ENCODE results near the gene RIC8A.
"Not testable (repeated sequence)": the region's sequence is repeated elsewhere in the genome, so short reads cannot be mapped to it uniquely, and the experiment has no call there.

The RIC8A gene

DNA sequence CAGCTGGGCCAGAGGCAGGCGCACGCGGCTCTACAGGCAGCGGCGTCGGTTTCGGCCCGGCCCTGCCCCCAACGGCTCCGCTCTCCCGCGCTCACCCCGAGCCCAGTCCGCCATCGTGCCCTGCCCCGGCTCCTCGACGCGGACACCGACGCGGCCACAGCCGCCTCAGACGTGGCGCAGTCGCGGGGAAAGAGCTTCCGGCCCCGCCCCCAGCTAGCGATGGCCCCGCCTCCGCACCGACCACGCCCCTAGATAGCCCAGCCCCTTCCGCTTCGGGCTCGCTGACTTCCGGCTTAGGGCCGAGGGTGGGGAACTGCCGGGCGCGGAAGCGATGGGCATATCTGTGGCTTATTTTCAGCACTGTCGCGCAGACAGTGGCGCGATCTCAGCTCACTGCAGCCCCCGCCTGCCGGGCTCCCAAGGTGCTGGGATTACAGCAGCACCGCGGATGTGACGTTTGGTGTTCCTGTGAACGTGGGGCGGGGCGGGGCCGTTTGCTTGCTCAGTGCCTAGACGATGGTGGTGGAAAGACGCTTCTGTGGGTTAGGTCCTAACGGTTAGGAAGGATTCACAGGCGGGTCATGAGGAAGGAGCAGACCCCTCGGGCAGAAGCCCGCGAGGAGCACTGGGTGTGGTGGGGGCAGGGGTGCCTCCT, at the start of gene RIC8A, which contains the start of gene BET1L:
TSS of gene RIC8A (plus strand) at position 501 of the 655 bp plus-strand sequence. CDS start 1,147 bp downstream, outside the sequence.
TSS of gene BET1L (minus strand) at position 192 of the 655 bp plus-strand sequence. CDS start at position 114, 78 bp downstream.
- FAIRE-seq (peak; percentile 99), DNase-seq (ENCODE audit: extremely low spot score, insufficient read length, low read depth) (peak; percentile 99)

DNA sequence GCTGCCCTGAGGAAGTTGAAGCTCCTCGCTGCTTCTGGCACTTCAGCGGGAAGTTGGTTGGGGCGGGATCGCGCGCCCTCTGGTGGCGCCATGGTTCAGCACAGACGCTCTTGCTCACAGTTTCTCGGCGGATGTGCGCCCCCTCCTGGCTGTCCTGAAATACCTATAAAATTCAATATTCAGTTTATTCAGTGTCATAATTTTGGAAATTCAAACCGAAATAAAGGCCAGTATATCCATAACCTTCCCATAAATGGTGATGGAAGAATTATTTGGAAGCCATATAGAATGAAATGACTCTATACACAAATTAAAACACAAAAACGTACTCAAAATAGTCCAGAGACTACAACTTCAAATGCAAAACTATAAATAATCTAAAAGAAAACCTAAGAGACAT, 27.3 kb upstream of the RIC8A start:
- DNase-seq (ENCODE audit: extremely low spot score, insufficient read length, low read depth); FAIRE-seq: not testable (repeated sequence)

DNA sequence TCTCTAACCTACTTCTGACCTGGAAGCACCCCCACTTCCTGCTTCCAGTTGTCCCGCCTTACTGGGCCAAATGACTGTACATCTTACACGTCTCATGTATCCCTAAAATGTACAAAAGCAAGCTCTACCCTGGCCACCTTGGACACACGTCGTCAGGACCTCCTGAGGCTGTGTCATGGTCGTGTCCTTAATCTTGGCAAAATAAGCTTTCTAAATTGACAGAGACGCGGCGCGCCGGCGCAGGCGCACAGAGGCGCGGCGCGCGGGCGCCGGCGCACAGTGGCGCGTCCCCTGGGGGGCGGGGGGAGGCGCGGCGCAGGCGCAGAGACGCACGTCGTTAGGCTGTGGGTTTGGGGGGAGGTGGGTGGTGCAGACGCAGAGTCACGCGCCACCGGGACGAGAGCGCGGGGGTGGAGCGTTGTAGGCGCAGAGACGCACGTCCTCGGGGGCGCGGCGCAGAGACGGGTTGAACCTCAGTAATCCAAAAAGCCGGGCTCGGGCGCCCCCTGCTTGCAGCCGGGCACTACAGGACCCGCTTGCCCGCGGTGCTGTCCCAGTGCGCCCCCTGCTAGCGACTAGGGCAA, 18.2 kb upstream of the RIC8A start:
- FAIRE-seq; DNase-seq (ENCODE audit: extremely low spot score, insufficient read length, low read depth): not testable (repeated sequence)

GRCh38 chr11:189843-190311, 17.6 kb upstream of the RIC8A start:
- not testable (repeated sequence) for FAIRE-seq; DNase-seq (ENCODE audit: extremely low spot score, insufficient read length, low read depth)

DNA sequence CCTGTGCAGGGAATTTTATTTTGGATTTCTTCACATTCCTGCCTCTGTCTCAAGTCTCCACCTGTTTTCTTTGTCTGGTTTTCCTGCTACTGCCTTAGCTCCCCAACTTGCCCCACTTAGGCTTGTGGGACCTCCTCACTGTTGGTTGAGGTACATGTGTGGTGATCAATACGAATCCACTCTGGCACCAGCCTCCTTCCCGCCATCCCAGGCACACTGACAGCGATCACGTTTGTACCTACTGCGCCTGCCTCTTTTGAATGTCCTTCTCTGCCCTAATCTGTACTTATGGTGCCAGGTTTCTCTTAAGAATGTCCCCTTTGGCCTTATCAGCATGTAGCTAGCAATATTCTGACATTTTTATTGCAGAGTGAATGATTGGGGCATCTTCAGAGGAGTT, 17.0 kb upstream of the RIC8A start:
- not testable (repeated sequence) for DNase-seq (ENCODE audit: extremely low spot score, insufficient read length, low read depth); FAIRE-seq

DNA sequence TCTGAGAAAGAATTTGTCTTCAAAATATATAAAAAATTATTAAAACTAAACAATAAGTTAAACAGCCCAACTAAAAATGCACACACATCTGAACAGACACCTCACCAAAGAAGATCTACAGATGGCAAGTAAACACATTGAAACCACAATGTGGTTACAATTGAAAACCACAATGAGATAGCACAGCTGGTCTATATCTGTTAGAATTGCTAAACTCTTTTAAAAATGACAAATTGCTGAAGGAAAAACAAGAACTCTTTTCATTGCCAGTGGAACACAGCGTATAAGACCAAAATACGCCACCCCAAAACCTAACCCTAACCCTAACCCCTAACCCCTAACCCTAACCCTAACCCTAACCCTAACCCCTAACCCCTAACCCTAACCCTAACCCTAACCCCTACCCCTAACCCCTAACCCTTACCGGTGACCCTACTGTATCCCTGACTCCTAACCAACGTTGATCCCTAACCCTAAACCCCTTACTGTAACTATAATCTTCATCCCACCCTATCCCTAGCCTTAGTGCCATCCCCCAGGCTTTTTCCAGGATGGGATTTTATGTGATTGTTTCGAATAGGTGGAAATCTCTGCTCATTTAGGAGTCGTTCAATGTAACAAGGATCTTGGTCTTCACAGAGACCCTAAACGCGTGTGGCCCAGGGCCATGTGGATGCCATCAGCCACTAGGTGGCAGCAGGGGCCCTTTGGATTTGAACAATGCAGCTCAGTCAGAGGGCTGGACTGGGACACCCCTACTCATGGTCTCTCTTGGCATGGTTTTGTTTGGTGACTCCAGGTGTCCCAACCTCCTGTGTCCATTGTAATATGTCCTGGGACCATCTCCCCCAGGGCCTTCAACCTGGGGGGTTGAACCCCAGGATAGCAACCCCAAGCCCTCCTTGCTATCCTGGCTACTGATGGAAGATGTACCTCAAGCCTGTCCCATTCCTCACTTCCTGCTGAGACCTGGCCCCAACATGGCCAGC, 15.7 kb upstream of the RIC8A start:
- peak; percentile 95 for FAIRE-seq
- DNase-seq (ENCODE audit: extremely low spot score, insufficient read length, low read depth), result not testable (repeated sequence)

DNA sequence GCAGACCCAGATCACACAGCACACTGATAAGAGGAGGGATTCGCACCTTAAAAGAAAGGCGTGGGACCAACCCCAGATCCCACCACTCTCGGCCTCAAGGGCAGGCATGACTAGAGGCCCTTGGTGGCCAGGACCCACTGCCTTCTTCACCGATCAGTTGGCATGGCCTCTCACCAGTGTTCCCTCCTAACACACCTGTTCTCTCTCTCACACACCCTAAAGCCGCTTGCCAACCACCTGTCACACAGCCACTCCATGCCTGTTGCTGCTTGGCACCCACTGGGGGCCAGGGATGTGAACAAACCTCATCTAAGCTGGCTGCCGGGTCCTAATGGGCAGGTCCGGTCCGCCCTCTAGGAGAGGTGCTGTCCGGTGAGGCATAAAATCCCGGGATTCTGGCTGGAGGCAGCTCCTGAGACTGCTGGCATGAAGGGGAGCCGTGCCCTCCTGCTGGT, 14.8 kb upstream of the RIC8A start, which contains the start of gene SCGB1C1:
TSS of gene SCGB1C1 (plus strand) at position 405 of the 455 bp plus-strand sequence. CDS start at position 427, 22 bp downstream.
- not testable (repeated sequence) for DNase-seq (ENCODE audit: extremely low spot score, insufficient read length, low read depth); FAIRE-seq

DNA sequence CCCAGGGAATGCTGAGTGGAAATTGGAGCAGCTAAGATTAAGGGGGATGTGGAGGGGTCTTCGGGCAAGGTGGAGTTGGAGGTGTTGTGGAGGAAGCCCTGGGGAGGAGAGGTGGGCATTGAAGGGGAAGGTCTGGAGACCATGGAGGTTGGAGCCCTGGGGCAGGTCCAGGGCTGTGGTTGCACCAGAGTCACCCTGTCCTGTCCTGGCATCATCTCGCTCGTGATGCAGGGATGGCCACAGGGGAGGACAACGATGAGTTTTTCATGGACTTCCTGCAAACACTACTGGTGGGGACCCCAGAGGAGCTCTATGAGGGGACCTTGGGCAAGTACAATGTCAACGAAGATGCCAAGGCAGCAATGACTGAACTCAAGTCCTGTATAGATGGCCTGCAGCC, 14.0 kb upstream of the RIC8A start:
- DNase-seq (ENCODE audit: extremely low spot score, insufficient read length, low read depth); FAIRE-seq: not testable (repeated sequence)

- DNase-seq (ENCODE audit: extremely low spot score, insufficient read length, low read depth) (no peak), FAIRE-seq (no peak)
Observed at GRCh38 chr11:196786-197731, 10.4 kb upstream of the RIC8A start.

GRCh38 chr11:197741-198235, 9.7 kb upstream of the RIC8A start:
- no peak for DNase-seq (ENCODE audit: extremely low spot score, insufficient read length, low read depth)
- FAIRE-seq, result no peak

GRCh38 chr11:198236-198806, 9.2 kb upstream of the RIC8A start:
- FAIRE-seq, result no peak

DNA sequence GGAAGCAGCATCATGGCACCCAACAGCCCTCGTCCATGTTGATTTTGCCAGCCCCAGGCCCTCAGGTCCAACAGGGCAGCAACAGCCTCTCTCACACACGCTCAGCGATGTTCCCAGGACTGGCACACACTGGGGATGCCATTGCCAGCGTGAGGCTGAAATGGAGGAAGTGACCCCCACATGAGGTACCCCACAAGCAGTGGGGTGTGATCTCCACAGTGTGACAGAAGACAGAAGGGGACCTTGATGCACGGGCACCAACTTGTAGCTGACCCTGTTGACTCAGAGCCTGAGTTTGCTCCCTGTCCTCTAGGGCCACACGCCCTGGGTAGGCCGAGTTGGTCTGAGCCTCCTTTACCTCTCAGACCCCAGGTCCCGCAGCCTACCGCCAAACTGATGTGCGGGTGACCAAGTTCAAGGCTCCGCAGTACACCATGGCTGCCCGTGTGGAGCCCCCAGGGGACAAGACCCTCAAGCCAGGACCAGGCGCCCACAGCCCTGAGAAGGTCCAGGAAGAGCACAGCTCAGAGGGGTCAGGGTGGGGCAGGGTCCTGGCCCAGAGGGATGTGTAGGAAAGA, 8.4 kb upstream of the RIC8A start:
- no peak for FAIRE-seq
- DNase-seq (ENCODE audit: extremely low spot score, insufficient read length, low read depth), result no peak

More at GRCh38 chr11:198236-198806, 9.2 kb upstream of the RIC8A start:
- no peak for DNase-seq (ENCODE audit: extremely low spot score, insufficient read length, low read depth)

DNA sequence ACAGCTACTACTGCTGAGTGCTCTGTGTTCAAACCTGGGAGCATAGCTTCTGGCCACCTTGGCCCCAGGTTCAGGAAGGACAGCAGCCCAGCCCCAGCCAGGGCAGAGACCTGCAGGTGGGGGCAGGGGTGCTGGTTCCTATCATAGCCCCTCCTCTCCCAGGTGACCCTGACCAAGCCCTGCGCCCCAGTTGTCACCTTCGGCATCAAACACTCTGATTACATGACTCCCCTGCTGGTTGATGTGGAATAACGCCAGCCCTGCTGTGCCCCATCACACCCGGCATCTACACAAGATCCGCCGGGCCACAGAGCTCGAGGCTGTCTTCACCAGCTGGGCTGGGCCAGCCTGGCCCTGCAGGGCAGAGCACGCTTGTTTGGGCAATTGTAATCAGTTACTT, 7.7 kb upstream of the RIC8A start:
- no peak for DNase-seq (ENCODE audit: extremely low spot score, insufficient read length, low read depth)
- no peak for FAIRE-seq

DNA sequence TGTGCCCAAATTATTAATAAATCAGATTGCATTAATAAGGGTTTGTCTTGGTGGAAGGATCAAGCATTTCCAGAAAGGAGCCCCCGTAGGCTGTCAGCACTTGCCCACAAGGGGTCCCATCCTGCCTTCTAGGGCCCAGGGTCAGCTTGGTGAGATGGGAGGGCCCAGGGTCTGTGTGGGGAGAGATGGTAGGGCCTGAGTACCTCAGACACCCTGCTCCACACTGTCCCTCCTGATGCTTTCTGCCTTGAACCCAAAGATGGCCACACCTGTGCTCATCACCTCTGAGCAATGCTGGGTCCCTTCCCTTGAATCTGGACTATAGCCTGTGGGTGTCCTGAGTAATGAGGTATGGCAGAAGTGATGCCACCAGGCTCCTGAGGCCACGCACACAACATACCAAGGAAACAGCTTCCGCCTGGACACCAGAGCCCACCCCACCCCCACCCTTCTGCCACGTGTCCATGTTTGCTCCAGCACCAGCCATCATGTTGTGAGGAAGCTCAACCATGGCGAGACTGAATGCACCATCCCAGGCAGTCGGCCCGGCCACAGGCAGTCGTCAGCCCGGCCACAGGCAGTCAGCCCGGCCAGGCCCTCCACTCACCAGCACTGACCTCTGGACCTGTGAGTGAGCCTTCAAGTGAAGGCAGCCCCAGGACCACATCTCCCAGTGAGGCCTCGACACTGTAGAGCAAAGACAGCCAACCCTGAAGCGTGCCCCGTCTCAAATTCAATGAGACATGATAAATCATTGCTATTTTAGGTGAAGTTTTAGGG, 7.1 kb upstream of the RIC8A start:
- no peak for FAIRE-seq

DNA sequence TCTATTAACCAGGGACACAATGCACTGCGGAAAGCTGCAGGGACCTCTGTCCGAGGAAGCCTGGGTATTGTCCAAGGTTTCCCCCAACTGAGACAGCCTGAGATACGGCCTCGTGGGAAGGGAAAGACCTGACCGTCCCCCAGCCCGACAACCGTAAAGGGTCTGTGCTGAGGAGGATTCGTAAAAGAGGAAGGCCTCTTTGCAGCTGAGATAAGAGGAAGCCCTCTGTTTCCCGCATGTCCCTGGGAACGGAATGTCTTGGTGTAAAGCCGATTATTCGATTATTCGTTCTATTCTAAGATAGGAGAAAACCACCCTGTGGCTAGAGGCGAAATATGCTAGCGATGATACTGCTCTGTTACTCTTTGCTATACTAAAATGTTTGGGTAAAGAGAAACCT, 5.5 kb upstream of the RIC8A start:
- DNase-seq (ENCODE audit: extremely low spot score, insufficient read length, low read depth) (no peak), FAIRE-seq (no peak)

More for the DNA sequence above, 7.1 kb upstream of the RIC8A start:
- no peak for DNase-seq (ENCODE audit: extremely low spot score, insufficient read length, low read depth)

DNA sequence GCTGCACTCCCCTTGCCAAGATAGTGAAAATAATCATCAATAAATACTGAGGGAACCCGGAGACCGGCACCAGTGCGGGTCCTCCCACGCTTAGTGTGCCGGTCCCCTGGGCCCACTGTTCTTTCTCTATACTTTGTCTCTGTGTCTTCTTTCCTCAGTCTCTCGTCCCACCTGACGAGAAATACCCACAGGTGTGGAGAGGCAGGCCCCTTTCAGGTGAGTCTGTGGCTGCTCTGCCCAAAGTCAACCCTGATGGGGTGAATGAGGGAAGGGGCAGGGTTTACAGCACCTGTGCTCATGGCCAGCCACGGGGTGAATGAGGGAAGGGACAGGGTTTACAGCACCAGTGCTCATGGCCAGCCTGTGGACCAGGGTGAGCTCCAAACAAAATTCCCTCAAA, 5.0 kb upstream of the RIC8A start:
- DNase-seq (ENCODE audit: extremely low spot score, insufficient read length, low read depth), result no peak
- no peak for FAIRE-seq
